NCI-H748 (cell line): ENCODE data around the gene PAXX.

ENCODE experiments used
- DNase-seq: peaks from one replicate; lab custom pipeline; 2025; ENCODE audit not compliant: unreplicated experiment; lab: John Stamatoyannopoulos, UW

PAXX gene

DNA sequence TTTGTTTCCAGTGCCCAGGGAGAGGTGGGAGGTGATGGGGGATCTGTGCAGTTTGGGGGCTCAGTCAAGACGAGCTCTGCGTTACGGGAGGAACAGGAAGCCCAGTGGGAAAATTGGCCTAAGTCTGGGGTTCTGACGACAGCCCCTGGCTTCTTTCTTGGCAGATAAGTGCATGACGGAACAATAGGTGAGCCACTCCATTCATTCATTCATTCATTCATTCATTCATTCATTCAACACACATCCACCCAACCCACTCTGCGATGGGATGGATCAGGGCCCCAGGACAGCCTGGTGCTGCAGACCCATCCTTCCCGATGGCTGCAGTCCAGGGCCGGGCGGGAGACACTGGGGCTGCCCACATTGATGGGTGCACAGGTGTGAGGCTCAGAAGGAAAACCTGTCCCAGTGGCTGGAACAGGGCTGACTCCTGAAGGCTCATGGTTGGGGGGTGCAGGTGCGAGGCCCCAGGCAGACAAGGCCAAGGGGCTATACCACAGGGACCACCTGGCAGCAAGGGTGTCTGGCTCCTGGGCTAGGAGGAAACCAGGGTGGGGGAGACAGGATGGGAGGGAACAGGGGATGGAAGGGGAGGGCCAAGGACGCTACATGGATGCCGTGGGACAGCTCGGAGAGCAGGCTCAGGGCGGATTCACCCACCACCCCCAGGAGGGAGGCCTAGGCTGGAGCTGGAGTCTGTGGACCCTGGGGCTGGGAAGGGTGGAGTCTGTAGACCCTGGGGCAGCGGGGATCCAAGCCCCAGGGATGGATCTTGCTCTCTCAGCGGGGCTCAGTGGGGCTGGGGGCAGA lies 11.3 kb upstream of the PAXX start:
- DNase-seq = no peak

DNA sequence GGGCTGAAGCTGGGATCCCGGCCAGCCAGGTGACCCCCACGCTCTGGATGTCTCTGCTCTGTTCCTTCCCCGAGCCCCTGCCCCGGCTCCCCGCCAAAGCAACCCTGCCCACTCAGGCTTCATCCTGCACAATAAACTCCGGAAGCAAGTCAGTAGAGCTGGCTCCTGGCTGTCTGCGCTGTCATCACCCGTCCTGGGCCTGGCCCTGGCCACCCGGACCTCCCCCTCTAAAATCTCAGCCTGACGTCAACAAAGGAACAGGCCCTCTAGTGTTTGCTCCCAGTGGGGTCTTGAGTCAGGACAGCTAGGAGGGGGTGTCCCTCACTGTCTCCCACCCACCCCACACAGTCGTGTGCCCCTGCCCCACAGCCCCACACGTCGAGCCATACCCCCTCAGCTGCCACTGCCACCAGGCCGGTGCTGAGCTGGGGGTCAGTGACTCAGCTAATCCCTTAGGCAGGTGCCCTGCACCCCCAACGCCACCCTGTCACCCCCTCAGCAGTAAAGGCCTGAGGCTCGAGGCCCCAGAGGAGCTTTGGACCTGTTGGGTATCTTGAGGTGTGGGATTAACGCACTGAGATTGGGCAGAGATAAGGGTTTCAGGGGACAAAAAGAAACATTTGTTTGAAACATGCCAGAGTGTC lies 10.5 kb upstream of the PAXX start:
- no peak for DNase-seq

DNA sequence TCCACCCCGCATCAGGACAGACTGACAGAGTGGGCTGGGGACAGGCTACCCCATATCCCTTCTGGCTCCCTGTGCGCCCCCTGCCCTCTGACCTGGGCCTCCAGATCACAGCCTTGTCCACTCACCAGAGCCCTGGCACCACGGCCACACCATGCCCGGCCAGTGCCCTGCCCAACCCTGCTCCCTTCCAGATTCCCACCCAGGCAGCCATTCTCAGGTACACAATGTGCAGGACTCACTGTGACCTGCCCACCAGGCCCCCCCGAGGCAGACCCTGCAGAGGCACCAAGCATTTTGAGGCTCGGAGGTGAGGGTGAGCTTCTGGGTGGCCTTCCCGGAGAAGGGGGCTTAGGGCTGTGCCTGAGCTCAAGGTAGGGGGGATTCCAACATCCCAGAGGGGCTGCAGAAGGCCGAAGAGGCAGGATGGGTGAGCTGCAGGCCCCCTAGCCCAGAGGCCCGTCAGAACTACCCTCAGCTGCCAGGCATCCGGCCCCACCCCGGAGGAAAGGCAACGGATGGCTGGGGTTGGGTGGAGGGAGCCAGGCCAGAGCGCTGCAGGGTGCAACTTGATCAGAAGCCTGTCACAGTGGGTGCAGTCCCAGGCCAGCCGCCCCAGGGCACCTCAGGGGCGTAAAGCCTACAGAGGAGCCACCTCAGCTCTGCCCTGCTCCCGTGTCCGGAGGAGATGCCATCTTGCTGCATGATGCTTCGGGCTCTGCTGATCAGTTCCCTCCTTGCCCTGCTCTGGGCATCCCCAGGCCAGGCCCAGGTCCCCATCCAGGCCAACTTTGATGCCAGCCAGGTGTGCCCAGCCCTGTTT lies 9.8 kb upstream of the PAXX start, which contains the start of gene LCNL1:
TSS of gene LCNL1 (plus strand) at position 762 of the 820 bp plus-strand sequence. CDS start 594 bp downstream, outside the sequence.
- no peak for DNase-seq

DNA sequence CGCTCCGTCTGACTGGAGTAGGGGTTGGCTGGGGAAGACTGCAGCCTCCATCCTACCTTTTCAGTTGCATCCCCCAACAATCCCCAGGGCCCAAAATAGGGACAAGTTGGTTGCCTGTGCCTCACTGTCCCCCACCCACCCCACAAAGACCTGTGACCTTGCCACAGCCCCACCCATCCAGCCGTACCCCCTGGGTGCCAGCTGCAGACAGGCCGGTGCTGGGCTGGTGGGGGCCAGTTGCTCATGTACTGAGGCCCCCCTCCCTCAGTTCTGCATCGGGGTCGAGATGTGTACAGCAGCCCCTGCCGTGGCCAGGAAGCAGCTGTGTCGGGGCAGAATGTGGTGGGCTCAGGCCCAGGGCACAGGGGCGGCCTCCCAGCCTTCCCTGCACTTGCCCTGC lies 9.1 kb upstream of the PAXX start:
- DNase-seq = no peak

DNA sequence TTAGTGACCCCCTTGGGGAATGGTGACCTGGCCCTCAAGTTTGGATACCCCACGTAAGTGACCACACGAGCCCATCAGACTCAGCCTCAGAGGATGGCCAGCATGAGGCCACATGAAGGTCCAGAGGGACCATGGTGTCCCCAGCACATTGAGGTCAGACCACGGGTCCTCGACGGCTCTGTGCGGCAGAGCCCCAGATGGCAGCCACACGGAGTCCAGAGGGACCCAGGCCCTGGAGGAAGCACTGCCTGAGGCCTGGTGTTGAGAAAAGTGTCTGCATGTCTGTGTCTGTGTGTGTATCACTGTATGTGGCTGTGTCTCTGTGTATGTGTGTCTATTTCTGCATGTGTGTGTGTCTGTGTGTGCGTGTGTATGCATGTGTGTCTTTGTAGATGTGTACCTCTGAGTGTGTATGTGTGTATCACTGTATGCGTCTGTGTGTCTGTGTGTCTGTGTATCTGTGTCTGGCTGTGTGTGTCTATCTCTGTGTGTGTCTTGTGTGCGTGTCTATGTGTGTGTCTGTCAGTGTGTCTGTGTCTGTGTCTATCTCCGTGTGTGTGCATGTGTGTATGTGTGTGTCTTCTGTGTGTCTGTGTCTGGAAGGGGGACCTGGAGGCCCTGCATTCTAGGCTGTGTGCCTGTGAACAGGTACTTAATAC lies 8.4 kb upstream of the PAXX start:
- no peak for DNase-seq

DNA sequence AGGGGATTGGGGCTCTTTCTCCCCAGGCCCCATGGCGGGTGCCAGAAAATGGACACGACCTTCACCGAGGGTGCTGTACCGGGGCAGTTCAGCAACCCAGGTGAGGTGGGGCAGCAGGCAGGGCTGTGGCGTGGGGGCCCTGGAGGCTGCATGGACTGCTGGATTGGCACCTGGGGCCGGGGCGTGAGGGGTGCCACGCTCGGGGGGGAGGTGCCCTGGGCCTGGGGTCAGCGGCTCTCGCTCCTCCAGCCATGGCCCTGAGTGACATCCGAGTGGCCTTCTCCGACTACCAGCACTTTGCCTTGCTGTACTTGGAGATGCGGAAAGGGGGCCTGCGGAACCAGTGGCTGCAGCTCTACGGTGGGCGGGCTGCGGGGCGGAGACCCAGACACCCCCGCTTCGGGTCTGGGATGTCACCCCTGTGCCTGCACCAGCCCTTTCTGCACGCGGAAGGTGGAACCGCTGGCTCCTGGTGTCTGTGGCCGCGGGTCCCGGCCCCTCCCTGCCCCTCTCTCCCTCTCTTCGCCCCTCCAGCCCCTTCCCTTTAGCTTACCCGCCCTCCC lies 7.7 kb upstream of the PAXX start:
- DNase-seq = no peak

DNA sequence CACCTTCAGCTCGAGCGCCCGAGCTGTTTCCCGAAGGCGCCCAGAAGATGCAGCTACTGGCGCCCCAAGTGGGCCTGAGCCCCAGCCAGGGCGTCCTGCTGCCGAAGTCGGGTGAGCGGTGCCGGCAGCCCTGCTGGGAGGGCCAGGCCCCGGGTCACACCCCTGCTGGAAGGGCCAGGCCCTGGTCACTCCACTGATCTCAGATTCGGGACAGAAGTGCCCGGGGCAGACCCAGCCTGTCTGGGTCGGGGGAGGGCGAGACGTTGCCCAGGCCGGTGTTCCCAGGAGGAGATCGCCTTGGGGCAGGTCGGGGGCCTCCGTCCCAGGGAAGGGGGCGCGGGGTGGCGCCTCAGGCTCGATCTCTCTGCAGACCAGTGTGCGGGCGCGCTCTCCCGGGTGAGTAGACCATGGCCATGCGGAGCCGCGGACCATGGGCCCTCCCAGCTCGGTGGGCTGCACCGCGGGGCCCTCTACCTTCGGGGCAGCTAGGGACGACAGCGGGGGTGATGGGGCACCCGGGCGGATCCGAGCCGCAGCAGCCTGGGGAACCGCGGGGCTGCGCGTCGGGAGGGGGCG lies 7.1 kb upstream of the PAXX start:
- no peak for DNase-seq

DNA sequence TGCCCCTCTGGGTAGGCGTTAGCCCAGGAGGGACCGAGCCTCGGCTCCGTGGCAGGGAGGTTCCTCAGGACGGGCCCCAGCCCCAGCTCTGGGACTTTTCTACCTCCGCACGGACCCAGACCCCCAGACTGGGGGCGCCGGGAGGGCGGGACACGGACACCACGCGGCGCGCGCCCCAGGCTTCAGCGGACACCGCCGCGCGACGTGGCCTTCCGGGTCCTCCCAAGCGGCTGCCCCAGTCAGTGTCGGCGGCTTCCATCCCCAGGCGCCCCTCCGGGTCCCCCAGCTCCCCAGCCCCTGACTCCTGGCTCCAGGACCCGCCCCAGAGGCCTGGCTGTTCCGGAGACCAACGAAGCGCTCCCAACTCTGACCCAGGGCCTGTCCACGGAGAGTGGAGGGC lies 6.4 kb upstream of the PAXX start:
- DNase-seq = no peak

DNA sequence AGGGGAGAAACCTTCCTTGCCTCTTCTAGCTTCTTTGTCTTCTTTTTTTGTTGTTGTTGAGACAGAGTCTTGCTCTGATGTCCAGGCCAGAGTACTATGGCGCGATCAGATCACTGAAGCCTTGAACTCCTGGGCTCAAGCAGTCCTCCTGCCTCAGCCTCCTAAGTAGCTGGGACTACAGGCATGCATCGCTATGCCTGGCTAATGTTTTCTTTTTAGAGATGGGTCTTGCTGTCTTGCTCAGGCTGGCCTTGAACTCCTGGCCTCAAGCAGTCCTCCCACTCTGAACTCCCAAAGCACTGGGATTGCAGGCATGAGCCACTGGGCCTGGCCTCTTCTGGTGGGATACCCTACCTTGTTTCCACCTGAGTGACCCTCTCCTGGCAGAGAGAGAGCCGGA lies 3.4 kb upstream of the PAXX start:
- no peak for DNase-seq

DNA sequence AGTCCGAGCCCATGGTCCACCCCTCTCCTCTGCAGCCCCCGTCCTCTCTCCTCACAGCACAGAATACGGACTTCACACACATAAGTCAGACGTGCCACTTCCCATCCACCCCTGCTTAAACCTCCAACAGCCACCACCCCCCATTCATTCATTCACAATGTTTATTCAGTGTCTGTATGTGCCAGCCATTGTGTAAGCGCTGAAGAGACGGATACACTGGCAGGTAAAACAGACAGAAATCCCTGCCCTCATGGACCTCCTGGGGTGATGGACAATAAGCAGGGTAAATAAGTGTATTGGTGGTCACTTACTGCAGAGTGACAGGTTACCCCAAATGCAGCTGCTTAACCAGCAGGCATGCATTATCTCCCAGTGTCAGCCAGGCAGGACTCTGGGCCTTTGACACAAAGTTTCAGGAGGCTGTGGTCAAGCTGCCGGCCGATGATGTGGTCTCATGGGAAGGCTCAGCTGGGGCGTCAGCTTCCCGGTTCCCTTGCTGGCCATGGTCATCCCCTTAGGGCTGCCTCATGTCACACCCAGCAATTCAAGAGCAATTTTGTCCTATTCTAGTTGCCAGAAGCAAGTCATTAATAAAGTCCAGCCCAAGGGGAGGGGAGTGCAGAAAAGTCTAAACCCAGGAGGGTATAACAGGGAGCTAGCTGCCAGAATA lies 1.8 kb upstream of the PAXX start:
- peak; percentile 97 for DNase-seq

DNA sequence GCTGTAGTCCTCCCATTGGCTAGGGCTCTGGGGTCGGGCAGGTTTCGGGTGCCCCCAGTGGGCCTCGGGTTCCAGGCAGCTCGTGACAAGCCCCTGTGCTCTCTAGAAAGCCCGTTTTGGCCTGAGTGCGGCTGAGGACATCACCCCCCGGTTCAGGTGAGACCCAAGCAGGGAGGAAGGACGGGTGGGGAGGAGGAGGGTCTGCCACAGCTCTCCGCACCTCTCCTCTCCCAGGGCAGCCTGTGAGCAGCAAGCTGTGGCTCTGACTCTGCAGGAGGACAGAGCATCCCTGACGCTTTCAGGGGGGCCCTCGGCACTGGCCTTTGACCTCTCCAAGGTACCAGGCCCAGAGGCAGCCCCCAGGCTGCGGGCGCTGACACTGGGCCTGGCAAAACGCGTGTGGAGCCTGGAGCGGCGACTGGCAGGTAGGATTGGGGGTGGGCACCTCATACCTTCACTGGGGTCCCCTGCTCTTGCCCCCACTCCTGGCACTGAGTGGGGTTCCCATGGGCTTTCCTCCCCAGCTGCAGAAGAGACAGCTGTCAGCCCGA lies 672 bp downstream of the PAXX start:
- no peak for DNase-seq

DNA sequence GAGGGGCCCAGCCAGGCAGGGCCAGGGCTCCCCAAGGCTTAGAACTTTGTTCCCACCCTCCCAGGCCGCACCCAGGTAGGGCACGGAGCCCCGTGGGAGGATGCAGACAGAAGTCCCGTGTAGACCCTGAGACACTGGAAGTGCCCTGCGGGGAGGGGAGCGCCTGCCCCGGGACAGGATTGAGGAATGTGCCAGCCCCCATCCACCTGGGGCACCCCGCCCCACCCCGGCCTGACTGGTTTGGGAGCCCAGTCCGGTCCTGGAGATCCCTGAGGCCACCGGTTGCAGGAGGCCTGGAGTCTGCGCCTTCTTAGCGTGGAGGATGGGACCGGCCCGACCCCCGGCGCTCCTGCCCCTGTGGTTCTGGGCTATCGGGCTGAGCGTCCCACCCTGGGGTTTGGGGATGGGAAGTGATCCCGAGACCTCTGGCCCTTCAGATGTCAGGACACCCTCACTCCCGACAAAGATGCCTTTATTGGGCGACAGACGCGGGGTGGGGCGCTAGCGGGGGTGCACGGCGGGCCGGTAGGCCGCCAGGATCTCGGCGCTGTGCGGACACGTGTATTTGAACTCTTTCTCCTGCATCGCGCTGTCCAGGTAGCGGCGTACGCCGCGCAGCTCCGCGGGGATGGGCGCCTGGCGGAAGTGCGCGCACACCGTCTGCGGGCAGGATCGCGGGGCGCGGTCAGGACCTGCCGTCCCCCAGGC lies 2.1 kb downstream of the PAXX start:
- no peak for DNase-seq

DNA sequence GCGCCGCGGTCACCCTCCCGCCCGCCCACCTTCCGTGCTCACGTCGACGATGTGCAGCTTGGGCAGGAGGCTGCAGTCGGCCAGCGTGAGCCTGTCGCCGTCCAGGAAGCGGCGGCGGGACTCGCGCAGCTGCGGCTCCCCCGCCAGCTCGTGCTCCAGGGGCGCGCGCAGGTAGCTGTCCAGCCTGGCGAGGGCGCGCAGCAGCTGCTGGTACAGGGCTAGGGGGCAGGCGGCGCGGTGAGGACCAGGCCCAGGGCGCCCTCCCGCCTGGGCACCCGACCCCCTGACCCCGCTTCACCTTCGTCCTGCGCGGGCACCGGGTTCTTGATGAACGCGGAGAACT lies 2.6 kb downstream of the PAXX start:
- DNase-seq = no peak

DNA sequence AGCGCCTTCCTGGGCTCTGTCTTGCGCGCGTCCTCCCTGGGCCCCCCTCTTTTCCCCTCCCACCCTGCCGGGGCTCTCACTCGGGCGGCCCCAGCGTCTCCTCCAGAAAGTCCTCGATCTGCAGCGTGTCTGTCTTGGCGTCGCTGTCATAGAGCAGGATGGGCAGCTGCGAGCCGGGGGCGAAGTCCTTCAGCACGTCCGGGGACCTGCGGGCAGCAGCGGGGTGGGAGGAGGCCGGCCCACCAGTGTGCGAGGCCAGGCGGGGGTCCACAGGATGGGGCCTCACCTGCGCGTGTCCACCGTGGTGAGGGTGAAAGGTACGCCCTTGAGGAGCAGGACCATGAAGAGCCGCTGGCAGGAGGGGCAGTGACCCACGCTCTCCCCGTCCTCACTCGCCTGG lies 3.1 kb downstream of the PAXX start:
- no peak for DNase-seq

DNA sequence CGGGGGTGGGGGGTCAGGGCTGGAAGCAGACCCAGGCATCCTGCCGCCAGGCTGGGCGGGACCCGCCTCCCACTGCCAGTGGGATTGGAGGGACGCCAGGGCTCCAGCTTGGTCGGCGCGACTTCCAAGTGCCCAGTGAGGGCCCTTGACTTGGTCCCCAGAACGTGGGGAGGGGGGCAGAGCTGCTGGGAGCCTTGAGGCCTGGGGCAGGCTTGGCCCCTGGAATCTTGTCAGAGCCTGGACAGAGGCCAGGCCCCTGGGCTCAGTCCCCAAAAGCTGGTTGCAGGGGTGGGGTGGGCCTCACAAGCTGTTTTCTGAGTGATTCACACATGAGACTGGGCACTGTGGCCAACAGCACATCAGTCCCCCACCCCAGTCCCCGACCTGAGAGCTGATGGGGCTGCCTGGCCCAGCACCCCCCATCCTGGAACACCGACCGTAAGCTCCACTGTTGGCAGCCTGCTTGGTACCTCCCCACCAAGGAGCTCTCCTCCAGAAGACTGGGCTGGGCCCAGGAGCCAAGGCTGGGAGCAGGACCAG lies 3.6 kb downstream of the PAXX start:
- peak; percentile 19 for DNase-seq

DNA sequence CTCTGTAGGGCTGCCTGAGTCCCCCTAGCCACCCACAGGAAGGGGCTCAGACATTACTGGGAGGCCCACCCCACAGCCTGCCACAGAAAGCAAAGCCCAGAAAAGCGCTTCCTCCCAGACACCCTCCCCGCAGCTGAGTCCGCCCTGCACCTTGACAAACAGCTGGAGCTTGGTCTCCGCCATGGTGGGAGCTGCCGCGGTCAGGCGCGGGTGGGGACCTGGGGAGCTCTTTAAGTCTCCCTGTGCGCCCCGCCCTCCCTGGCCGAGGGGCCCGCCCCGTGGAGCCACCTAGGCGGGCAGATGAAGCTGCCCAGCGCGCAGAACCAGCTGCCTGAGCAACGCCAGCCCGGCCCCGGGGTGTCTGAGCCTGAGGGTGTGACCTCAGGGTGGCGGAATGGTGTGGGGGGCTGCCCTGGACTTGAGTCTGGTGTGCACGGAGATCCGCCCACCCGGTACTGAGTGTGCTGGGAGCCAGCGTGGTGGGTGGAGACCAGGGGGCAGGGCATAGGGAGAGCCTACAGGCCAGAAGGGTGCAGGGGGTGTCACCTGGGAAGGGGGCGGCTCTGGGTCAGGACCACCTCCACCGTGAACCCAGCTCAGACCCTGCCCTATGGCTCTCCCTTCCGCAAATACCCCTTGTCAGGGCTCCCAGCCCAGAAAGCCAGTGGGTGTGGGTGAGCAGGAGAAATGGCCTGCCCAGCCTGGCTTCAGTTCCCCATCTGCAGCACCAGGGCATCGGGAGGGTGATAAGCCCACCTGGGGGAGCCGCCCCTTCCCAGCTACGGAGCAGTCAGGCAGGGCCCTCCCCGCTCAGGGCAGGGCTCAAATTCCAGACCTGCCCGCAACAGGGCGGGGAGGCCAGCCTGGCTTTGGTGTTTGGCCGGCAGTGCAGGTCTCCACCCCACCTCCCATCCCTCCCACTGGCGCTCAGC lies 4.4 kb downstream of the PAXX start, which contains the start of gene CLIC3:
TSS of gene CLIC3 (minus strand) at position 208 of the 932 bp plus-strand sequence. CDS start at position 183, 25 bp downstream.
- peak; percentile 41 for DNase-seq

DNA sequence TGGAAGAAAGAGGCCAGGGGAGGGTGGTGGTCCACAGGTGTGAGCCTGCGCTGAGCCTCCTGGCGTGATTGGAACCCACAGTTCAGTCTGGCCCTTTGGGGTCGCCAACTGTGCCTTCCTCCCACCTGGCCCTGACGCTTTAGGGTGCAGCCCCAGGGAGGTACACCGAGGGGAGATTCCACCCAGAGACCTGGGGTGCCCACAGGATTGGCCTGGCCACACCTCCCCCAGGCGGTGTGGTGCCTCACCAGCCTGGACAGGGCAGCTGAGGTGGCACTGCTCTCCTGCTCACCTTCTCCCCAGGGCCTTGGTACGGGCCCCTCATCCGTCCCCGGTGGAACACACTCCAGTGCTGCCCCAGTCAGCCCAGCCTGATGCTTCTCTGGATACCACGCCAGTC lies 5.1 kb downstream of the PAXX start:
- DNase-seq = no peak

DNA sequence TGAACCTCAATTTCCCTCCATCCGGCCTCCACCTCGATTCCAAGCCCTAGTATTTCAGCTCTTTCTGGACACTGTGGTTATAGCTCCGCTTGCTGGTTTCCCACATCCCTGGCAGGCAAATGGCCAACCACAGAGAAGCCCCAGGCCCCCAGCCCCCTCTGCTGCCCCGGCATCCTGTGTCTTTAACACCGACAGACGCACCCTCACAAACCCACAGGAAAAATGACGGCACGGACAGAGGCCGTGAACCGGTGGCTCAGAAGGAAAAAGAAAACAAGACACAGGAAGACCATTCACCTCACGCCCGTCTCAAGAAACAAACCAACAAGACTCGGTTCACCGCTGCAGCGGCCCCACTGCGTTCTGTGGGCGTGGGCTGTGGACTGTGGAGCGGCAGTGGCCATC lies 5.6 kb downstream of the PAXX start:
- no peak for DNase-seq
